ENCODE results near the gene SLC39A11.
"Not testable (repeated sequence)": the region's sequence is repeated elsewhere in the genome, so short reads cannot be mapped to it uniquely, and the experiment has no call there.

The SLC39A11 gene

DNA sequence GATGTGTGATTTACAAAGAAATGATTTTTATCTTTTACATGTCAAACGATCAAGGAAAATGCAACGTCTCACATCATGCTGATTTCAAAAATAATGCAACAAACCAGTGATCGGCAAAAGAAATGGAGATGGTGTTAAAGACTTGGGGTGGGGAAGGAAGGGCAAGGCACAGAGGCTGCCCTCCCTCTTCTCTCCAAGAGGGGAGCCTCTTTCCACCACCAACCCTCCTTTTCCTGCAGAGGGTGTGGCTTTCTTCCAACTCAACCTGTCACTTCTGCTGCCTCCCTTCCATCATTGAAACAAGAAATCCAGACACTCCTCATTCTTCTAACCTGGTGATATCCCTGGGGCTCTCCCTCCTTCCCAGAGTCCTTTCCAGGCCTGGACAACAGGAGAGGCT lies 320.8 kb downstream of the SLC39A11 start:
- DNase-seq = no peak

DNA sequence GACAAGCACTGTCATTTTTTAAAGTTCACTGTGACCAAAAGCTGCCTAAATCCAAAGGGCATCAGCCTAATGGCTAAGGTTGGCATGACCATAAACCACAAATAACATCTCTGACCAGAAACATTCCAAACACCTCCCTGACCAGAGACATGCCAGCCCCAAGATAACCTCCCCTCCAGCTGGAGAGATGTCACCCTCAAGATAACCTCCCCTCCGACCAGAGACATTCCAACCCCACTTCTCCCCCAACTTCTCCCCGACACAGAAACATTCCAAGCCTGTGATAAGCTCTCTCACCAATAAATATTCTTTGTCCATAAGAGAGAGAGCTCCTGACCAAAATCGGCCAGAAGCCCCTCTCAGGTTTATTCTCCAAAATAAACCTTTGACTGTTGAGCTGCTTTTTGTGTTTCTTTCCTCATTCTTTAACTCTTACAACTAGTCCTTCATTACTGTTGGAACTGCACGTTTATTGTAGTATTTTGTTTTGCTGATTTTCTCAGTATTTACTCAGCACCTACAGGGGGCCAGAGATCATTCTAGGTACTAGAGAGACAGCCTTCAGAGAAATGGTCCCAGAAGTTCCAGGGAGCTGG lies 325.6 kb downstream of the SLC39A11 start:
- DNase-seq = no peak

DNA sequence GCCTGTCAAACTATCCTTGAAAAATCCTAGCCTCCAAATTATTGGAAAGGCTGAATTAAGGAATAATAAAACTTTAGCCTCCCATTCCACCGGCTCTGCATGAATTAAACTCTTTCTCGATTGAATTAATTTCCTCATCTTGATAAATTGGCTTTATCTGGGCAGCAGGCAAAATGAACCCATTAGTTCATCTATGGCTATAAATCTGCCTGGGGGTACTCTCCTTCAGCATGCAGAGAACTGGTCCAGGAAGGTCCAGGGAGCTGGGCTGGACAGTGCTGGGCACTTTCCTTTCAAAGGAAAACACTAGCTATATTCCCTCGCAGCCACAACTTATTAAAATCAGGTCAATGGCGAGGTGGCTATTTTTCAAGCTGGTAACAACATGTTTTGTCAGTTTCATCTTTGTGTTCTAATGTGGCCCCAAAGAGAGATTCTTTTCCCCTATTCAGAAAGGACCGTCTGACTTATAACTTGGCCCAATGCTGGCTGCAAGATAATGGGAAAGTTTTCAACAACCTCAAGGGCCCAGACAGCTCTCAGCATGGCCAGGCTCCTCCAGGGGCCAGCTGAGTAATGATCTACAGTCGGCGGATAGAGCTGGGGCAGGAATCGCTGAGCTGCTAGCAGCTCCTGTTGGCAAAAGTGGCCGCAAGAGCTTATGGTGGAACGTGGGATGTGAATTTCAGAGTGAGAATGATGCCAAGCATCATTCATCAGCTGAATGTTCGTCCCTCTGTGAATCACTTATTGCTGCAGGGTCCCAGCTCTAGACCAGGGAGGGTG lies 326.9 kb downstream of the SLC39A11 start:
- DNase-seq = no peak

DNA sequence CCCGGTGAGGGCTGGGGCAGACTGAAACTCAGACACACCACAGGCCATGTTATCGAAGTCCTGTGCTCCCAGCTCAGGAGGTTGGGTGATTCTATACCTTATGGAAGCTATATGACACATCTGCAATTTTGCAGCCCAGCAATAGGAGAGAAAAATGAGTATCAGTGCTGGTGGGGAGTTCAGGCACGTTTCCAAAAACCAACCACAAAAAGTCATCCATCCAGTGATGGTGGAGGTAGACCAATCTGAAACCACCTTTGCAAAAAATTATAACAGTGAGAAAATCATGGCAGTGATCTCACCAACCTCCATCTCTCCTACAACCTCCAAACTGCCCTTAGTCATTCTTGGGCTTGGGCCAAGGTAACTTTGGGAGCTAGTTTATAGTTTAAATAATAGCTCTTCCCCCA lies 327.9 kb downstream of the SLC39A11 start:
- no peak for DNase-seq

GRCh38 chr17:72763981-72764380 lies 328.5 kb downstream of the SLC39A11 start:
- DNase-seq = no peak

DNA sequence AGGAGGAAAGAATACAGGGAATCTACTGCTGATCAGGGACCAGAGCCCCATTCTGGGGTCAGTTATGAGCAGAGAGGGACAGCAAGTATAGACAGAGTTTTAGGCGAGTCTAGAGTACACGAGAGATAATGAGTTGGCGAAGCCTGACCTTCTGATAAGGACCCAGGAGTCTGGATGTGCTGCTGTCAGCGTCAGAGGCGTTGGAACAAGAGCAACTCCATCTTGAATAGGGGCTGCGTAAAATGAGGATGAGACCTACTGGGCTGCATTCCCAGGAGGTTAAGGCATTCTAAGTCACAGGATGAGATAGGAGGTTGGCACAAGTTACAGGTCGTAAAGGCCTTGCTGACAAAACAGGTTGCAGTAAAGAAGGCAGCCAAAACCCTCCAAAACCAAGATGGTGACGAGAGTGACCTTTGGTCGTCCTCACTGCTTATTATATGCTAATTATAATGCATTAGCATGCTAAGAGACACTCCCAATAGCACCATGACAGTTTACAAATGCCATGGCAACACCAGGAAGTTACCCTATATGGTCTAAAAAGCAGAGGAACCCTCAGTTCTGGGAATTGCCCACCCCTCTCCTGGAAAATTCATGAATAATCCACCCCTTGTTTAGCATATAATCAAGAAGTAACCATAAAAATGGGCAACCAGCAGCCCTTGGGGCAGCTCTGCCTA lies 330.5 kb downstream of the SLC39A11 start:
- DNase-seq = not testable (repeated sequence)

- no peak for DNase-seq
These were observed 331.1 kb downstream of the SLC39A11 start for GRCh38 chr17:72761431-72761830.

- no peak for DNase-seq
These were observed 332.1 kb downstream of the SLC39A11 start for GRCh38 chr17:72760368-72760767.

- no peak for DNase-seq
These were observed 333.2 kb downstream of the SLC39A11 start for GRCh38 chr17:72759301-72759700.

- no peak for DNase-seq
These were observed 336.2 kb downstream of the SLC39A11 start for GRCh38 chr17:72756256-72756655.

GRCh38 chr17:72754513-72754912 lies 338.0 kb downstream of the SLC39A11 start:
- DNase-seq = no peak

DNA sequence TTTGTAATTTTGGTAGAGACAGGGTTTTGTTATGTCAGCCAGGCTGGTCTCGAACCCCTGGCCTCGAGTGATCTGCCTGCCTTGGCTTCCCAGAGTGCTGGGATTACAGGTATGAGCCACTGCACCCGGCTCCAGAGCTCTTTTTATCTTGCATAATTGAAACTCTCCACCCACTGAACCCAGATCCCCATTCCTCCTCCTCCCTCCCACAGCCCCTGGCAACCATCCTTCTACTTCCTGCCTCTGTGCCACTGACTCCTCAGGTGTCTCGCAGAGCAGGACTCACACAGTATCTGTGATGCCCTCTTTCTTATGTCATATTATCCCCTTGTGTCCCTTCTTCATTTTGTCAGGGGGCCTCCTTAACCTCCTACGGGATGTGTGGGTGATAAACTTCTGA lies 340.7 kb downstream of the SLC39A11 start:
- no peak for DNase-seq

DNA sequence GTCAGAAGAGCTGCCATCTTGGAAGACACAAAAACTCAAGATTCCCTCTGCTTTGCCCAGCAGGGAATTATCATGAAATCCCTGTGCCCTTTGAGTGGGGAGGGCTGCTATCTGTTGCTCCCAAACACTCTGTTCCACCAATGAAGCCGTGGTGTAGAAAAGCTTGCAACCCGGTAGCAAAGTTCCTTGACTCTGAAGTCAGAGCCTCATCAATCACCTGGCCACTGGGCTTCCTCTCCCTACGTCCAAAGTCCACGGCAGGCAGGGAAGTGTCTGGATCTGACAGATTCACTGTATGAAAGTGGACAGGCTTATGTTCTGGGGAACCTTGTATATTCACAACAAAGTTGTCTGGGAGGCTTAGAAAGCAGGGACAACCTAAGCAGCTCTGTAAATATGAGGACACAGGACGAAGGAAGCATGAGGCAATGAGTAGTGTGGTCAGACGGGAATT lies 343.3 kb downstream of the SLC39A11 start:
- no peak for DNase-seq

- no peak for DNase-seq
These were observed 345.0 kb downstream of the SLC39A11 start for GRCh38 chr17:72747501-72747900.

DNA sequence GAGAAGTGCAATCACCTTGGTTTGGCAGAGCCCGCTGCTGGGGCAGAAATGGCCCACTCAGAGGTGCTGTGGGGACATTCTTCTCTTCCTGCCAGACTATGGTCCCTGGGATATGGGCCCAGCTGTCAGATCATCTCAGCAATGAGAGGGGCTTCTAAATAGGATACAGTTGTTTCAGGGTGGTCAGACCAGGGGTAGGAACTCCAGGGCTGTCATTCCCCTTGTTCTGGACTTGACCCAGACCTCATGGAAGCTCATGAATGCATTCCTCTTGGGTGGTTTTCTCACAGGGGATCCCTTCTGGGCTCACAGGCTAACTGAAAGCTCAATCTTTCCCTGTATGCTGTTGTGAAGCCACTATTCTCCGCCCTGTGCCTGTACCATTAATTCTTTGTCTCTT lies 347.2 kb downstream of the SLC39A11 start:
- no peak for DNase-seq

DNA sequence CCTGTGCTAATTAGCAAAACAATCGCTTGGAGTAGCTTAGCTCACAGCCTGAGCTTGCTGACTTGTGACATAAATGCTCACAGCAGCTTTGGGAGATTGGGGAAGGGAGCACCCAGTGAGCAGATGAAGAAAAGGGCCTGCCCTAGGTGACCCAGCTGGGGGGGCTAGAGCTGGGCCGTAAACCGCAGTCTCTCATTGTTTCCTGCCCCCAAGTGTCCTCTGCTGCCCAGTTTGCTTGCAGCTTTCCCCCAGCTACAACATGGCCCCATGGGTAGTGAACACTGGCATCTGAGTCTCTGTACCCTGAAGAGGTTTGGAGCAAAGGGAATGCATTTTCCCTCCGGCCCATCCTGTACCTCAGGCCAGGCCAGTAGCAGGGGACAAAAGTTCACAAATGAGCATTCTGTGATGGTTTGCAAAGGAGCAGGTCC lies 349.4 kb downstream of the SLC39A11 start:
- no peak for DNase-seq

- DNase-seq = no peak
These were observed 355.3 kb downstream of the SLC39A11 start for GRCh38 chr17:72737151-72737690.

DNA sequence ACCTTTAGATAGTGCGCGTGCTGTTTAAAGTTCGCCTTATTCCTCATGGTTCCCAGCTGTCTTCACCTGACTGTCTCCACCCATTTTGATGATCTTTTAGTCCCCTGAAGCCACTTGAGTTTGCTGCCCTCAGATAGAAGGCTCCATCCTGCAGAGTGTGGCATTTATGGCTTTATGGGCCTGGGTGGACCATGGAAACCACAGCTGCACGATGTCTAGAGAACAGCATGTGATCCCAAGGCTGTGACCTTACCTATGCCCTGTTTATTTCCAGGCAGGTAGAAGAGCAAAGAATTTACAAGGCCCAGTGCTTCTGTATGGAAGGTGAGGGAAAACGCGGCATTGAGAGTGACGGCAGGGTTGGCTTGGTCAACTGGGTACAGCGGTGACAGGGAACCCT lies 356.9 kb downstream of the SLC39A11 start:
- no peak for DNase-seq

DNA sequence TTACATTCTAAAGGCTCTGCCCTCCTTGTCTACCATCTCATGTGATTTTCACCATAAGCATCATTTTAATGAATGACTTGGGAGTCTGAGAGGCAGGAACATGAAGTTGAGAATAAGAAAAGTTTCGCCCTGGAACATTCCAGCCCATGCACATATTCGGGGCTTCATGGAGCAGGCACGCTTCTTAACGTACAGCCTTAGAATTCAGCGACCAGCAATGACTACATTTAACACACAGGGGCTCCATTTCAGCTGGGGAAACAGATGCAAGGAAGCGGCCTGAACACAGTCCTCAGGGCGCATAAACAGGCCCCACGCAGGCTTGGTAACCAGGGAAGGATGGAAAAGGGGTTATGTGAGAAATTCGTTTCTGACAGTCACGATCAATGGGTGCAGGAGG lies 357.4 kb downstream of the SLC39A11 start:
- DNase-seq = no peak

DNA sequence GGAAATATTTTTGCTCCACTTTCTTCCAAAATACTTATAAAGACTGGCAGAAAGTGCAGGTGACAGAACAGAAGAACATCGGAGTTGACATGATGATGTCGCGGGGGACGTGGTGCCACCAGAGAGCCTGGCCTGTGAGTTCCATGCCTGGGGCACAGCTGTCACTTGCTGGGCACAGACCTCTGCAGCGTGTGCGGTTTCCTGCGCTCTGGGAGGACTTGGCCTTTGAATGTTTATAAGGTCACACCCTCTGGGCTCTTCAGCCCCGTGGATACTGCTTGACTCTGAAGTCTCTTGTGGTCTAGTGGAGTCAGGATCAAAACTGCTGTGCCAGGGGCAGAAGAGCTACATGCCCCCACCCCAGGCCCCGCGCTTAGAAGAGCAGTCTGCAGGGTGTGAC lies 357.9 kb downstream of the SLC39A11 start:
- no peak for DNase-seq

DNA sequence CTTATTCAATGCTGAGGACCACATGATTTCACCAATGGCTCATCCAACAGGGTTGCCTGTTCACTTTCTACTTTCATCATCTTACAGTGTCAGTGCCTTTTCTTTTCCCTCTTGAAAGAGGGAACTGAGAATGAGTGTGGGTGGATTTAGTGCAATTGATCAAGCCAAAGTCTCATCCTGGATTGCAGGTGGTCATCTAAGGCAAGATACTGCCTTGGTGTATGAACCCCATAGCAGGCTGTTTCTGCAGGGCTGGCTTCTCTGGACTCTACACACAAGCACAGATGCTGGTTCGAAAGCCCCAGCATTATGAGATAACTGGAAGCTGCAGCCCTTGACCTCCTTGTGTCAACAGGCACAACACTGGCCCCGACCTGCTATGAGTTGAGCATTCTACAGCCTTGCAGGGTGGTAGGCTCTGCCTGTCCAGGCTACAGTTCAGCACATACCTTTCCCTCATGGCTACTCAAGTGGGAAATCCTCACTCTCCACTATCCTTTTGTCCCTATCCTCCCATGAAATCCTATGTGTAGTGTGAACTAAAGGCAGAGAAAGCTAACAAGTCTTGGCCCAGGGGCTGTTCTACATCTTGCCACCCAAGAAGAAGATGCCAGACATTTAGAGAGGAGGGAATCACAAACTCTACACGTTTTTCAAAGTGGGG lies 358.7 kb downstream of the SLC39A11 start:
- no peak for DNase-seq

GRCh38 chr17:72732893-72733618 lies 359.4 kb downstream of the SLC39A11 start:
- no peak for DNase-seq
